Coronary artery (tissue), 2 donors: ENCODE results near the gene UCK1.

Experiments
- DNase-seq: peaks from one replicate; pipeline ENCODE4 v3.0.0-alpha.2; 2017; ENCODE audit warnings: low spot score
- H3K27ac ChIP-seq, 2 donors: fragments of 200-600 bp; sonication (generic); one replicate each; pipeline ENCODE4 v1.5.1; 2016 to 2019
- H3K4me3 ChIP-seq: fragments of 200-600 bp; sonication (generic); 2 replicates; pipeline ENCODE4 v1.5.1; 2016; ENCODE audit warnings: mild to moderate bottlenecking, moderate library complexity
- CTCF ChIP-seq: fragments of 200-600 bp; sonication (generic); IDR thresholded peaks from one replicate; pipeline ENCODE4 v1.5.1; 2019; ENCODE audit warnings: antibody characterized with exemption

UCK1 gene

GRCh38 chr9:131534721-131535237 is 3.7 kb upstream of the UCK1 start:
- H3K27ac ChIP-seq = no peak overlapping the region
- no peak overlapping the region for H3K4me3 ChIP-seq
- DNase-seq = no peak

DNA sequence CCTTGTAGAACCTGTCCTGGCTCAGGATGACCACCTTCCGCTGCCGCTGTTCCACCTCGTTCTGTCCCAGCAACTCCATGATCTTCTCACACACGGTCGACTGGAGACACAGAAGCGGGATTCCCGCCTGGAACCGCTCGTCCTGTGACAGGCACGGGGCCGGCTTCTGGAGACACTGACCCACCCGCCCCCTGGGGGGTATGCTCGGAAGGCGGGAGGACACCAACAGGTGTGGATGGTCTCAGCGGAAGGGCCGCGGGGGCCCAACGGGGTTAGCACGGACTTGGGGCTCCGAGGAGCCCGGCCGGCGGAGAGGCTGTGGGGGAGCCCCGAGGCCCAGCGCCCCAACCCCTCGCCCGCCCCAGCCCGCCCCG is 530 bp downstream of the UCK1 start:
- H3K4me3 ChIP-seq = peak overlapping the region; percentile 75
- no peak for DNase-seq
- no peak for TF ChIP-seq CTCF
- peak overlapping the region; percentile 47 to 91 for H3K27ac ChIP-seq

More at GRCh38 chr9:131534721-131535237, 3.7 kb upstream of the UCK1 start:
- TF ChIP-seq CTCF = no peak

DNA sequence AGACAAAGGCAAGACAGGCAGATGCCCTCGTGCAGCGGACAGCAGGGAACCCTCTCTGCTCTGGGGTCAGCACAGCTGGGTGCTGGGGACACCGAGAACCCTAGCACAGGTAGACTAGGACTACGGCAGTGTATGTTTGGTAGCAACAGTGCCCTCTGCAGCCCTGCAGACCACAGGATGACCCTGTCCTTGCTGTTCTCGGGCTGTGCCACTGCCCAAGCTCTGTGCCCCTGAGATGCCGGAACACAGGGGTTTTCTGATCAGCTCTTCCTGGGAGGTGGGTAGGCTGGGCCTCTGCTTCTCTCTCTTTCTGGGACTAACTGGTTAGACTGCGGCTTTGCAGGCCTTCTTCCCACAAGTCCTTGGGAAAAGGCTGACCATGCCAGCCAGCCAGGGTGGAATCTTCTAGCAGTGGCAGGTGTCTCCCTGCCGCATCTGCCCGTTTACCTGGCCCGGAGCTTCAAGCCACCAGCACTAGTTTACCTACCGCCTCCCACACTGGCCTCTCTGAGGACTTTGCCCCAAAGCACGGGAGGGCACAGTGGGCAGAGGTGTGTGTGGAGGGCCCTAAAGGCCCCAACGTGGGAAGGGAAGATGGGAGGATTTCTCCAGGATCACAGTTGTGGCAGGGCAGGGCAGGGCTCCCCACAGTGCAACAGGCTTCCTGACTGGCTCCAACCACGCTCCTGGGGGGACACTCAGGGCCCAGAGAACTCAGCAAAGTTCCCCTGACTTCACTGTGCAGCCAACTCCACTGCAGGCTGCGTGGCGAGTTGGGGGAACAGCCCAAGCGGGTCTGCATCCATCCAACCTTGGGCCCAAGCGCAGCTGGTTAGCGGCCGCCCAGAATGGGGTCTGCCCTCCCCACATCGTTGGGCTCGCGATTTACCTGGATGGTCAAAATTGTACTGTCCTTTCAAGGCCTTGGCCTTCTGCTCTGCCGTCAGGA is 1.2 kb downstream of the UCK1 start:
- TF ChIP-seq CTCF = no peak
- Histone ChIP-seq H3K4me3 (peak overlapping the region; percentile 75), H3K27ac (peak overlapping the region; percentile 47 to 91)
- DNase-seq = no peak

GRCh38 chr9:131528886-131529505 is 2.1 kb downstream of the UCK1 start:
- no peak for DNase-seq
- Histone ChIP-seq H3K27ac (no peak overlapping the region), H3K4me3 (no peak overlapping the region)
- no peak for TF ChIP-seq CTCF

DNA sequence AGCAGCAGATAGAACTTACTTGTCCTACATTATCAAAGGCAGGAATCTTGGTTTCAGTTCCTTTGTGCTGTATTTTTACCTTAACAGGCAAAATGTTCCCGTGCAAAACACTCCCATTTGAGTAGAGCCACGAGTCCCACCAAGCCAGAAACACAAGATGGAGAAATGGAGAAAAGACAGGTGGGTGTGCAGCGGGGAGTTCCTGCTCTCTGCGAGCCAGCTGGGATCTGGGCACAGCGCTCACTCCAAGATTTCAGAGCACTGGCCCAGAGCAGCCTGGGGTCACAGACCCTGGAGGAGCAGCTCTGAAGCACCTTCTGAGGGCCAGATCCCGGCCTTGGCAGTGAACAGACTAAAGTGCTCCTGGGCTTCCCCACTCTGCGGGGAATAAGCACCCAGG is 2.9 kb downstream of the UCK1 start:
- no peak overlapping the region for H3K4me3 ChIP-seq
- DNase-seq = no peak
- TF ChIP-seq CTCF = no peak
- H3K27ac ChIP-seq = no peak overlapping the region

DNA sequence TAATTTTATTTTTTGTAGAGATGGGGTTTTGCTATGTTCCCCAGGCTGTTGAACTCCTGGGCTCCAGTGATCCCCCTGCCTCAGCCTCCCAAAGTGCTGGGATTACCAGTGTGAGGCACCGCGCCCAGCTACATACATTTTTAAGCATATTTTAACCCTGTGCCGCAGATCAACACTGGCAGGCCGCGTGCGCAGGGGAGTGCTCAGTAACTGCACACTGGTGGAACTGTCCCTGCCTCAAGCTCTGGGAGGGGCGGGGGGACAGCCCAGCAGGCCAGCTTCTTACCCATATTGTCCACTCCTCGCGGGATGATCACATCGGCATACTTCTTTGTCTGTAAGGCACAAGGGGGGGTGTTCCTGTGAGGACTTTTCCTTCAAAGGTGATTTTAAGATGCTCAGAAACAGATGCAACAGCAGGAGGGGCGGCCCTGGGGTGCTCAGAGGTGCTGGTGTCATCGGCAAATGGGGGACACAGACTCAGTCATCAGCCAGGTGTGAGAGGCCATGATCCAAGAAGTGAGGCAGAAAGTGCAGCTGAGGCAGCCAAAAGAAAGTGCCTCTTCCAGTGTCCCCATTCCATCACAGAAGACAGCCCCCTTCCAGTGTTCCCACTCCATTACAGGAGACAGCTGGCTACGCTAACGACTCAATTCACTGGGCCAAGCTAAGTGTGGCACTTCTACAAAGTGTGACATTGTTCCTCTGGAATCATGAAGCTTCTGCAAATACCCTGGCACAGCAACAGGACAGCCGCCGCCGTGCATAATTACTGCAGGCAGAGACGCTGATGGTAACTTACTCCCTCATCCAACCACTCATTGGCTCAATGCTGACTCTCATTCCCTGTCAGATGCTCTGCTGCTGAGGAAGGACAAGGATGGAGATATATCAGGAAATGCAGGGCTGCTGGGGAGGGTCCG is 5.2 kb downstream of the UCK1 start:
- no peak for DNase-seq
- H3K4me3 ChIP-seq = no peak overlapping the region
- no peak for TF ChIP-seq CTCF
- no peak overlapping the region for H3K27ac ChIP-seq
